PC-9 (cell line): ENCODE data around the gene IHH. TPM values are rescaled to one million over a fixed set of nuclear protein-coding genes. Genes with fewer than 3 reads are reported as not detected.

Source experiments
- BruUV-seq: library from RNA; stranded (reverse); fragments of 400-500 nt; replicated peaks from 2 replicates; lab custom pipeline; 2021; lab: Mats Ljungman, UMichigan
- CTCF ChIA-PET: fragments of 300-600 bp; sonication (Branson Sonifier 250); formaldehyde crosslinking; loops from one replicate; lab custom pipeline; 2022; ENCODE audit warnings: antibody characterized with exemption; lab: Charles Lee
- POLR2A ChIA-PET: fragments of 300-600 bp; sonication (Branson Sonifier 250); formaldehyde crosslinking; loops from one replicate; lab custom pipeline; 2022; ENCODE audit warnings: antibody characterized with exemption; ENCODE audit not compliant: unreplicated experiment; lab: Charles Lee
- DNase-seq, 2 experiments: peaks; one replicate each; pipeline versions ENCODE4 v3.0.0 to v3.0.0-alpha.2; 2015 to 2022; ENCODE audit warnings: mixed read lengths in 1 of 2
- H2AFZ ChIP-seq: fragments of 200-600 bp; sonication (generic); 2 replicates; pipeline ENCODE4 v1.8.1; 2017; ENCODE audit warnings: antibody characterized with exemption
- H3F3A ChIP-seq: fragments of 200-600 bp; sonication (generic); 2 replicates; pipeline ENCODE4 v1.8.1; 2017; ENCODE audit warnings: antibody characterized with exemption, mild to moderate bottlenecking, low read depth; ENCODE audit not compliant: insufficient read depth
- H3K27ac ChIP-seq: fragments of 200-600 bp; sonication (generic); 2 replicates; pipeline ENCODE4 v1.6.1; 2016; ENCODE audit warnings: mixed run types
- H3K27me3 ChIP-seq: fragments of 200-600 bp; sonication (generic); 2 replicates; pipeline ENCODE4 v1.6.1; 2016; ENCODE audit warnings: low read depth, mixed run types; ENCODE audit not compliant: insufficient read depth
- H3K36me3 ChIP-seq: fragments of 200-600 bp; sonication (generic); 2 replicates; pipeline ENCODE4 v1.6.1; 2016; ENCODE audit warnings: low read depth, mixed run types
- H3K4me1 ChIP-seq: fragments of 200-600 bp; sonication (generic); replicated peaks from 2 replicates; pipeline ENCODE4 v1.6.1; 2016; ENCODE audit warnings: mixed run types; ENCODE audit not compliant: insufficient read depth
- H3K4me2 ChIP-seq: fragments of 200-600 bp; sonication (generic); 2 replicates; pipeline ENCODE4 v1.6.1; 2017; ENCODE audit warnings: mixed run types
- H3K4me3 ChIP-seq: fragments of 200-600 bp; sonication (generic); 2 replicates; pipeline ENCODE4 v1.6.1; 2016; ENCODE audit warnings: mixed run types
- H3K79me2 ChIP-seq: fragments of 200-600 bp; sonication (generic); 2 replicates; pipeline ENCODE4 v1.6.1; 2017; ENCODE audit warnings: low read depth, mixed run types
- H3K9me2 ChIP-seq: fragments of 200-600 bp; sonication (generic); 2 replicates; pipeline ENCODE4 v1.8.1; 2017; ENCODE audit warnings: mild to moderate bottlenecking; ENCODE audit not compliant: insufficient read depth
- H3K9me3 ChIP-seq: fragments of 200-600 bp; sonication (generic); 2 replicates; pipeline ENCODE4 v1.8.1; 2016; ENCODE audit warnings: low read depth; ENCODE audit not compliant: insufficient read depth
- H4K20me1 ChIP-seq: fragments of 200-600 bp; sonication (generic); 2 replicates; pipeline ENCODE4 v1.8.1; 2017; ENCODE audit not compliant: insufficient read depth
- CTCF ChIP-seq: fragments of 200-600 bp; sonication (generic); conservative IDR thresholded peaks from 2 replicates; pipeline ENCODE4 v1.6.1; 2017; ENCODE audit warnings: mixed run types, antibody characterized with exemption, mild to moderate bottlenecking, moderate library complexity
- EZH2 ChIP-seq: fragments of 200-600 bp; sonication (generic); IDR thresholded peaks from 2 replicates; pipeline ENCODE4 v1.8.0; 2017; ENCODE audit warnings: antibody characterized with exemption, low read depth
- intact Hi-C: fragments of 100-400 bp; cut with micrococcal nuclease; formaldehyde crosslinking; loops from one replicate; pipeline ENCODE4 v1.10.0; 2022; ENCODE audit not compliant: unreplicated experiment
- total RNA-seq: library from RNA; stranded (reverse); gene quantifications from 2 replicates; pipeline ENCODE4 v1.2.3, GENCODE V29; 2021

The IHH gene
- total RNA-seq, 1 experiment from 2014 or later, result not detected

- TF ChIP-seq CTCF, result no peak
- TF ChIP-seq EZH2, result no peak
- CTCF ChIA-PET, result no interaction called here
Observed at GRCh38 chr2:219021591-219021990, 39.1 kb downstream of the IHH start.

GRCh38 chr2:219020604-219021365 is 39.9 kb downstream of the IHH start:
- BruUV-seq, result no TSS peak
- Histone ChIP-seq H3K36me3 (no peaks in the 10 kb centered on the region), H3K9me2 (no peaks in the 10 kb centered on the region), H4K20me1 (no peaks in the 10 kb centered on the region), H3K4me3 (no peak overlapping the region), H3K27ac (no peak overlapping the region), H3K4me1 (no peaks in the 10 kb centered on the region), H2AFZ (no peak overlapping the region), H3K4me2 (no peak overlapping the region), H3K9me3 (no peaks in the 10 kb centered on the region), H3F3A (no peaks in the 10 kb centered on the region), H3K27me3 (peaks cover 61% of the 10 kb centered on the region), H3K79me2 (no peaks in the 10 kb centered on the region)
- intact Hi-C loops, result no loop called here
- TF ChIP-seq EZH2 (no peak), CTCF (no peak)
- ChIA-PET POLR2A (no interaction called here), CTCF (no interaction called here)
- DNase-seq, result no peak

More at GRCh38 chr2:219021591-219021990, 39.1 kb downstream of the IHH start:
- H3K9me3 ChIP-seq, result no peaks in the 10 kb centered on the region
- no peak overlapping the region for H3K4me2 ChIP-seq
- H4K20me1 ChIP-seq, result no peaks in the 10 kb centered on the region
- no peaks in the 10 kb centered on the region for H3K79me2 ChIP-seq
- no peaks in the 10 kb centered on the region for H3F3A ChIP-seq
- H3K4me3 ChIP-seq, result no peak overlapping the region
- DNase-seq, result no peak
- H3K27me3 ChIP-seq, result peaks cover 64% of the 10 kb centered on the region
- H3K9me2 ChIP-seq, result no peaks in the 10 kb centered on the region
- POLR2A ChIA-PET, result no interaction called here
- BruUV-seq, result no TSS peak
- no peak overlapping the region for H2AFZ ChIP-seq
- H3K36me3 ChIP-seq, result no peaks in the 10 kb centered on the region
- intact Hi-C loops, result no loop called here
- no peak overlapping the region for H3K27ac ChIP-seq
- no peaks in the 10 kb centered on the region for H3K4me1 ChIP-seq

GRCh38 chr2:219019436-219019835 is 41.3 kb downstream of the IHH start:
- ChIA-PET CTCF (interaction anchor here (0.6 kb wide), 1 partner anchor 63 kb away, joined by 3 read pairs; no protein-coding TSS in a partner anchor), POLR2A (no interaction called here)
- no peak for DNase-seq
- intact Hi-C loops, result no loop called here
- no peak overlapping the region for H3K27ac ChIP-seq
- H3K4me1 ChIP-seq, result no peaks in the 10 kb centered on the region
- H3K4me3 ChIP-seq, result no peak overlapping the region
- H3F3A ChIP-seq, result no peaks in the 10 kb centered on the region
- H3K4me2 ChIP-seq, result no peak overlapping the region
- H4K20me1 ChIP-seq, result no peaks in the 10 kb centered on the region
- H3K36me3 ChIP-seq, result no peaks in the 10 kb centered on the region
- H3K79me2 ChIP-seq, result no peaks in the 10 kb centered on the region
- H2AFZ ChIP-seq, result no peak overlapping the region
- no TSS peak for BruUV-seq
- TF ChIP-seq EZH2, result no peak
- no peak for TF ChIP-seq CTCF
- peaks cover 67% of the 10 kb centered on the region for H3K27me3 ChIP-seq
- H3K9me3 ChIP-seq, result no peaks in the 10 kb centered on the region
- no peaks in the 10 kb centered on the region for H3K9me2 ChIP-seq
